Measurements from ENCODE around the gene ZFAND6. TPM values are rescaled to one million over a fixed set of nuclear protein-coding genes. Genes with fewer than 3 reads are reported as not detected.

The ZFAND6 gene
- total RNA-seq, 1 donor = 109 TPM

DNA sequence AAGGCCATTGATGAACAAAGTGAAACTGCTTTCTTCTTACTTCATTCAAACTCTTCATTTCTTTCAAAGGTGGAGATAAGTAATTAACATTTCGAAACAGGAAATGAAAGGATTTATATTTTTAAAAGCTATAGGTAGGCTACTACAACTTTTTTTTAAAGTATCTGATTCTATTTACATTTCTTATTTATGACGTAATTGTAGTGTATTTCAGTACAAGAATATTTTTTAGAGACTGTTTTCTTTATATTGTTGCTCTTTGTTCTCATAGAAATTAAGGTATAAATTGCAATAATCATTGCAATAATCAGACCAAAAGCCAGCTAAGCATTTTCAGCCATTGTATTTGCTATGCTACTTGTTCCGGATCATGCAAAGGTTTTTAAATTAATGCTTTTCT is 13.7 kb downstream of the ZFAND6 start:
- H3K36me3 ChIP-seq (ENCODE audit: insufficient read depth, low read length) = no peaks in the 10 kb centered on the region
- H4K20me1 ChIP-seq (ENCODE audit: insufficient read depth, low read length) = peaks cover 11% of the 10 kb centered on the region
- H2AFZ ChIP-seq (ENCODE audit: low read length) = no peak overlapping the region
- no peaks in the 10 kb centered on the region for H3K9me3 ChIP-seq (ENCODE audit: low read depth, low read length)
- peak overlapping the region; percentile 38 for H3K27ac ChIP-seq (ENCODE audit: low read depth, low read length)
- H3K4me1 ChIP-seq (ENCODE audit: insufficient read depth, low read length) = peaks cover 44% of the 10 kb centered on the region
- peak overlapping the region; percentile 81 for H3K4me2 ChIP-seq (ENCODE audit: insufficient read depth, low read length)
- TF ChIP-seq, protein P1, sequence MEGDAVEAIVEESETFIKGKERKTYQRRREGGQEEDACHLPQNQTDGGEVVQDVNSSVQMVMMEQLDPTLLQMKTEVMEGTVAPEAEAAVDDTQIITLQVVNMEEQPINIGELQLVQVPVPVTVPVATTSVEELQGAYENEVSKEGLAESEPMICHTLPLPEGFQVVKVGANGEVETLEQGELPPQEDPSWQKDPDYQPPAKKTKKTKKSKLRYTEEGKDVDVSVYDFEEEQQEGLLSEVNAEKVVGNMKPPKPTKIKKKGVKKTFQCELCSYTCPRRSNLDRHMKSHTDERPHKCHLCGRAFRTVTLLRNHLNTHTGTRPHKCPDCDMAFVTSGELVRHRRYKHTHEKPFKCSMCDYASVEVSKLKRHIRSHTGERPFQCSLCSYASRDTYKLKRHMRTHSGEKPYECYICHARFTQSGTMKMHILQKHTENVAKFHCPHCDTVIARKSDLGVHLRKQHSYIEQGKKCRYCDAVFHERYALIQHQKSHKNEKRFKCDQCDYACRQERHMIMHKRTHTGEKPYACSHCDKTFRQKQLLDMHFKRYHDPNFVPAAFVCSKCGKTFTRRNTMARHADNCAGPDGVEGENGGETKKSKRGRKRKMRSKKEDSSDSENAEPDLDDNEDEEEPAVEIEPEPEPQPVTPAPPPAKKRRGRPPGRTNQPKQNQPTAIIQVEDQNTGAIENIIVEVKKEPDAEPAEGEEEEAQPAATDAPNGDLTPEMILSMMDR (IDR thresholded peaks at IDR 0.05; ENCODE audit: extremely low read depth, low read depth, low read length) = no peak
- DNase-seq (ENCODE audit: insufficient read length, low spot score, missing footprints) = no peak
- no peaks in the 10 kb centered on the region for H3K27me3 ChIP-seq (ENCODE audit: insufficient read depth, low read length)
- H3K79me2 ChIP-seq (ENCODE audit: insufficient read depth, low read length) = peaks cover 96% of the 10 kb centered on the region
- H3K4me3 ChIP-seq (ENCODE audit: insufficient read depth, low read length) = peak overlapping the region; percentile 68

- peak overlapping the region; percentile 83 for H3K27ac ChIP-seq (ENCODE audit: low read depth, low read length)
- H4K20me1 ChIP-seq (ENCODE audit: insufficient read depth, low read length) = peaks cover 11% of the 10 kb centered on the region
- no peak for DNase-seq (ENCODE audit: insufficient read length, low spot score, missing footprints)
Observed at GRCh38 chr15:80076321-80077318, 17.1 kb downstream of the ZFAND6 start.

DNA sequence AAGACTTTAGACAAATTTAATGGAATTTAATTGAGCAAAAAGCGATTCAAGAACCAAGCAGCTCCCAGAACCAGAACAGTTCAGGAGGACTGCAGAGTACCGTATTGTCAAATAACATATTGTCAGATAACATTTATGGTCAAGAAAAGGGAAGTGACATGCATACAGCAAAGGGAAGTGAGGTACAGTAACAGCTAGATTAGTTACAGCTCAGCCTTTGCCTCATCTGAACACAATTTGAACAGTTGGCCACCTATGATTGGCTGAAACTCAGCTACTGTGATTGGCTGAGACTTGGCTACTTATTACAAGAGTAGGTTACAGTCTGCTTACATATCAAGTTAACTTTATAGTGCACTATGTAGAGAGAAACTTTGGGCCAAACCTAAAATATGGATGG is 21.9 kb downstream of the ZFAND6 start:
- no peak overlapping the region for H3K4me2 ChIP-seq (ENCODE audit: insufficient read depth, low read length)
- no peak overlapping the region for H3K27ac ChIP-seq (ENCODE audit: low read depth, low read length)
- H3K36me3 ChIP-seq (ENCODE audit: insufficient read depth, low read length) = peaks cover 4% of the 10 kb centered on the region
- H3K79me2 ChIP-seq (ENCODE audit: insufficient read depth, low read length) = peaks cover 86% of the 10 kb centered on the region
- H3K4me3 ChIP-seq (ENCODE audit: insufficient read depth, low read length) = no peak overlapping the region
- no peak for DNase-seq (ENCODE audit: insufficient read length, low spot score, missing footprints)
- H3K4me1 ChIP-seq (ENCODE audit: insufficient read depth, low read length) = peaks cover 7% of the 10 kb centered on the region
- H3K9me3 ChIP-seq (ENCODE audit: low read depth, low read length) = no peaks in the 10 kb centered on the region
- no peaks in the 10 kb centered on the region for H3K27me3 ChIP-seq (ENCODE audit: insufficient read depth, low read length)
- H2AFZ ChIP-seq (ENCODE audit: low read length) = no peak overlapping the region
- TF ChIP-seq, protein P1 (IDR thresholded peaks at IDR 0.05; ENCODE audit: extremely low read depth, low read depth, low read length) = no peak
- peaks cover 27% of the 10 kb centered on the region for H4K20me1 ChIP-seq (ENCODE audit: insufficient read depth, low read length)

More at GRCh38 chr15:80076321-80077318, 17.1 kb downstream of the ZFAND6 start:
- Histone ChIP-seq H3K36me3 (ENCODE audit: insufficient read depth, low read length) (peaks cover 4% of the 10 kb centered on the region), H3K27me3 (ENCODE audit: insufficient read depth, low read length) (no peaks in the 10 kb centered on the region), H3K4me3 (ENCODE audit: insufficient read depth, low read length) (peak overlapping the region; percentile 39), H3K9me3 (ENCODE audit: low read depth, low read length) (no peaks in the 10 kb centered on the region), H2AFZ (ENCODE audit: low read length) (peak overlapping the region; percentile 7), H3K4me1 (ENCODE audit: insufficient read depth, low read length) (peaks cover 18% of the 10 kb centered on the region), H3K79me2 (ENCODE audit: insufficient read depth, low read length) (peaks cover 92% of the 10 kb centered on the region), H3K4me2 (ENCODE audit: insufficient read depth, low read length) (peak overlapping the region; percentile 73)
- TF ChIP-seq, protein P1 (IDR thresholded peaks at IDR 0.05; ENCODE audit: extremely low read depth, low read depth, low read length) = no peak

DNA sequence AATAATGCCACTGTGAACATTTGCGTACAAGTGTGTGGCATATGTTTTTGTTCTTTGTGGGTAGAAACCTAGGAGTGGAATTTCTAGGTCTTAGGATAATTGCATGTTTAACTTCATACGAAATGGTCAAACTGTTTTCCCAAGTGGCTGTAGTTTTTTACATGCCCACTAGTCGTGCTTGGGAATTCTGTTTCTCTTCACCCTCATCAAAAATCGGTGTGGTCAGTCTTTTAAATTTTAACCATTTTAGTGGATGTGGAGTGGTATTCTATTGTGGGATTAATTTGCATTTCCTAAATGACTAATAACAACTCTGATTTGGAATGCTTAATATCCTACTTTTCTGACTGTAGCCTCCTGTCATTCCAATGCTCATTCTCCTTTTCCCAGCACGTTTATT is 27.6 kb downstream of the ZFAND6 start:
- Histone ChIP-seq H3K4me3 (ENCODE audit: insufficient read depth, low read length) (no peak overlapping the region), H3K27me3 (ENCODE audit: insufficient read depth, low read length) (no peaks in the 10 kb centered on the region), H3K9me3 (ENCODE audit: low read depth, low read length) (no peaks in the 10 kb centered on the region), H3K79me2 (ENCODE audit: insufficient read depth, low read length) (peaks cover 86% of the 10 kb centered on the region), H2AFZ (ENCODE audit: low read length) (no peak overlapping the region), H3K36me3 (ENCODE audit: insufficient read depth, low read length) (no peaks in the 10 kb centered on the region), H3K4me2 (ENCODE audit: insufficient read depth, low read length) (peak overlapping the region; percentile 15), H4K20me1 (ENCODE audit: insufficient read depth, low read length) (peaks cover 43% of the 10 kb centered on the region), H3K4me1 (ENCODE audit: insufficient read depth, low read length) (no peaks in the 10 kb centered on the region), H3K27ac (ENCODE audit: low read depth, low read length) (no peak overlapping the region)
- no peak for DNase-seq (ENCODE audit: insufficient read length, low spot score, missing footprints)
- TF ChIP-seq, protein P1 (IDR thresholded peaks at IDR 0.05; ENCODE audit: extremely low read depth, low read depth, low read length) = peak; percentile 42
